ENCODE measurements around the gene SPDYE4.

Gene SPDYE4

DNA sequence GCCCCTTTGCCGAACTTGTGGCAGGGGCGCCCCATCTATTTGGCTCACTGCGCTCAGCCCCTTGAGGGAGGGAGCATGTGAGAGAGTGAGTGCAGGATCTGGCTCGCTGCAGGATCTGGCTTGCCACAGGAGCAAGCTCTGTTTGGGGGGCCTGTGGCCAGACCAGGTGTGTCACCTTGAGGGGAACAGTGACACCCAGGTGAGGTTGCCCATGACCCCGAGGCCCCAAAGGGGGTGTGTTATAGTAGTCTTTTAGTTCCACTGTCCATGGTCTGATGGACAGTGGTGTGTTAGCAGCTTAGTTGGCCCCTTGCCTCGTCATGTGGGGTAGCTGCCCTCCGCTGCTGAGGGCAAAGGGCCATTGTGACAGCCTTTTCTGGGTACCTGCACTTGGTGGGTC lies 55.3 kb downstream of the SPDYE4 start:
- DNase-seq (ENCODE audit: low spot score) = no peak
- in situ Hi-C loops (cut with MboI; ENCODE audit: low pct_unique_long_range_greater_than_20kb, low sequenced_read_pairs, unreplicated experiment) = no loop called here
- TF ChIP-seq, protein P1, sequence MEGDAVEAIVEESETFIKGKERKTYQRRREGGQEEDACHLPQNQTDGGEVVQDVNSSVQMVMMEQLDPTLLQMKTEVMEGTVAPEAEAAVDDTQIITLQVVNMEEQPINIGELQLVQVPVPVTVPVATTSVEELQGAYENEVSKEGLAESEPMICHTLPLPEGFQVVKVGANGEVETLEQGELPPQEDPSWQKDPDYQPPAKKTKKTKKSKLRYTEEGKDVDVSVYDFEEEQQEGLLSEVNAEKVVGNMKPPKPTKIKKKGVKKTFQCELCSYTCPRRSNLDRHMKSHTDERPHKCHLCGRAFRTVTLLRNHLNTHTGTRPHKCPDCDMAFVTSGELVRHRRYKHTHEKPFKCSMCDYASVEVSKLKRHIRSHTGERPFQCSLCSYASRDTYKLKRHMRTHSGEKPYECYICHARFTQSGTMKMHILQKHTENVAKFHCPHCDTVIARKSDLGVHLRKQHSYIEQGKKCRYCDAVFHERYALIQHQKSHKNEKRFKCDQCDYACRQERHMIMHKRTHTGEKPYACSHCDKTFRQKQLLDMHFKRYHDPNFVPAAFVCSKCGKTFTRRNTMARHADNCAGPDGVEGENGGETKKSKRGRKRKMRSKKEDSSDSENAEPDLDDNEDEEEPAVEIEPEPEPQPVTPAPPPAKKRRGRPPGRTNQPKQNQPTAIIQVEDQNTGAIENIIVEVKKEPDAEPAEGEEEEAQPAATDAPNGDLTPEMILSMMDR (IDR thresholded peaks at IDR 0.05; ENCODE audit: extremely low read depth, insufficient read depth, missing control alignments) = no peak

DNA sequence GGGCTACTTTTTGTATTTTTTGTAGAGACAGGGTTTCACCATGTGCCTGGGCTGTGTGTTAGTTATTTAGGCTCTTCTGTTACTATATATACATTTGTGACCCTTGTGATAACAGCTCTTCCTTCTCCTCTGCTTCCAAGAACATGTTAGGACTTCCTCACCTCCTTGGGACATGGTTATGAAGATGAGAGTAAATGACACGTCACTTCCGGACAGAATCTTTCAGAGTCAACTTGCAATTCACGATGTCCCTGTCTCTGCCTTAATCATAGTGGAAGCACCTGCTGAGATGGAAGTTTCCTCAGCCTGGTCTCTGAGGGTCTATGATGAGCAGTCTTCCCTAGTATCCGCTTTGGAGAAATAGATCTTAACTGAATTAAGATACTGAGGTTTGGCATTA lies 56.6 kb downstream of the SPDYE4 start:
- in situ Hi-C loops (cut with MboI; ENCODE audit: low pct_unique_long_range_greater_than_20kb, low sequenced_read_pairs, unreplicated experiment) = no loop called here
- no peak for DNase-seq (ENCODE audit: low spot score)
- TF ChIP-seq, protein P1 (IDR thresholded peaks at IDR 0.05; ENCODE audit: extremely low read depth, insufficient read depth, missing control alignments) = no peak

DNA sequence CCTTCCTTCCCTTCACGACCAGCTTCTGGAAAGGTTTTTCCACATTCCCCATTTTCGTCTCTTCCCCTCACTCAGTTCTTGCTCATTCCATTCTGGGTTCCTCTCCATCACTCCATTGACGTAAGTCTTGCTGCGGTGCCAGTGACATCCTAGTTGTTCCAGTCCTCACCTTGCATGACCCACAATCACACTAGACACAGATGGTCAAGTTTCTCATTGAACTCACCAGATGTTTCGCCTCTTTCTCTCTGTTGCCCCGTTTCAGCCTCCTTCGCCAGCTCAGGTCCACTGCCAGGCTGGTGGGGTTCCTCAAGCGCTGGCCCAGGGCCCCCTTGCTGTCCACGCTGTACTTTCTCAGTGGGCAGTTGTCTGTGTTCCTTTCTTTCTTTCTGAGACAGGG lies 57.1 kb downstream of the SPDYE4 start:
- in situ Hi-C loops (cut with MboI; ENCODE audit: low pct_unique_long_range_greater_than_20kb, low sequenced_read_pairs, unreplicated experiment) = no loop called here
- no peak for DNase-seq (ENCODE audit: low spot score)
- TF ChIP-seq, protein P1 (IDR thresholded peaks at IDR 0.05; ENCODE audit: extremely low read depth, insufficient read depth, missing control alignments) = no peak
